Endothelial cell of umbilical vein (primary cell): ENCODE data around the gene OR51E2.

ENCODE experiments used
- JUN ChIP-seq: IDR thresholded peaks from 2 replicates; pipeline ENCODE4 v1.6.1; 2011; ENCODE audit warnings: borderline replicate concordance, low read depth; ENCODE audit not compliant: insufficient read length, insufficient read depth
- POLR2A ChIP-seq: IDR thresholded peaks from 2 replicates; pipeline ENCODE4 v1.6.1; 2012; ENCODE audit warnings: low read depth, mild to moderate bottlenecking, control low read depth, low read length
- POLR2AphosphoS5 ChIP-seq: IDR thresholded peaks from 2 replicates; pipeline ENCODE4 v1.6.1; 2012; ENCODE audit warnings: low read depth, mild to moderate bottlenecking, control low read depth, low read length, moderate library complexity; ENCODE audit not compliant: insufficient read depth
- TF ChIP-seq, protein P1 (sequence below), 2 donors: IDR thresholded peaks; 1 replicate in 1 of 2; 2 replicates in 1 of 2; pipeline ENCODE4 v1.5.1; 2011; ENCODE audit warnings: low read length in 2 of 2, mild to moderate bottlenecking in 2 of 2, moderate library complexity in 2 of 2, control low read depth in 1 of 2, inconsistent platforms in 1 of 2, low read depth in 1 of 2; ENCODE audit not compliant: insufficient read depth in 1 of 2; ENCODE audit errors: extremely low read depth in 1 of 2
- TF ChIP-seq, protein P2 (sequence below): IDR thresholded peaks from 2 replicates; pipeline ENCODE4 v1.6.1; 2011; ENCODE audit not compliant: insufficient read depth, insufficient read length

DNA sequence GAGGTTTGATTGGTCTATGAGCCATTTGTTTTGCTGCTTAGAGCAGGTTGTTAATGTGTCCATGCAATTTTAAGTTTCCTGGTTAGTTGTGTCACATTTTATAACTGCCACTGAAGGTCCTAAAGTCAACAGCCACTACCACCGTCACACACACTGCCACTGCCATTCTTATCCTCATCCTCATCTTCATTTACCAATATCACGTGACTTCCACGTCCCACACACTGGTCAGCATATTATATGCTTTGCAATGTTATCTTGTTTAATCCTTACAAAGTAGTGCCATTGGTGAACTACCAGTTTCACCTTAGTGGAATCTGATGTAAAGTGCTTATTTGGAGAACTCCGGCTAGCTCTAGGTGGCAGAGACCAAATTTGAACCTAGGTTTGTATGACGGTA lies 16.6 kb upstream of the OR51E2 start:
- TF ChIP-seq POLR2AphosphoS5 (no peak), POLR2A (no peak), JUN (no peak)
- TF ChIP-seq, protein P1, sequence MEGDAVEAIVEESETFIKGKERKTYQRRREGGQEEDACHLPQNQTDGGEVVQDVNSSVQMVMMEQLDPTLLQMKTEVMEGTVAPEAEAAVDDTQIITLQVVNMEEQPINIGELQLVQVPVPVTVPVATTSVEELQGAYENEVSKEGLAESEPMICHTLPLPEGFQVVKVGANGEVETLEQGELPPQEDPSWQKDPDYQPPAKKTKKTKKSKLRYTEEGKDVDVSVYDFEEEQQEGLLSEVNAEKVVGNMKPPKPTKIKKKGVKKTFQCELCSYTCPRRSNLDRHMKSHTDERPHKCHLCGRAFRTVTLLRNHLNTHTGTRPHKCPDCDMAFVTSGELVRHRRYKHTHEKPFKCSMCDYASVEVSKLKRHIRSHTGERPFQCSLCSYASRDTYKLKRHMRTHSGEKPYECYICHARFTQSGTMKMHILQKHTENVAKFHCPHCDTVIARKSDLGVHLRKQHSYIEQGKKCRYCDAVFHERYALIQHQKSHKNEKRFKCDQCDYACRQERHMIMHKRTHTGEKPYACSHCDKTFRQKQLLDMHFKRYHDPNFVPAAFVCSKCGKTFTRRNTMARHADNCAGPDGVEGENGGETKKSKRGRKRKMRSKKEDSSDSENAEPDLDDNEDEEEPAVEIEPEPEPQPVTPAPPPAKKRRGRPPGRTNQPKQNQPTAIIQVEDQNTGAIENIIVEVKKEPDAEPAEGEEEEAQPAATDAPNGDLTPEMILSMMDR (IDR thresholded peaks at IDR 0.05; ENCODE audit: extremely low read depth in 1 of 2, insufficient read depth in 1 of 2, low read depth in 1 of 2, low read length in 2 of 2), result no peak
- TF ChIP-seq, protein P2, sequence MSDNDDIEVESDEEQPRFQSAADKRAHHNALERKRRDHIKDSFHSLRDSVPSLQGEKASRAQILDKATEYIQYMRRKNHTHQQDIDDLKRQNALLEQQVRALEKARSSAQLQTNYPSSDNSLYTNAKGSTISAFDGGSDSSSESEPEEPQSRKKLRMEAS, result no peak
